ENCODE measurements around the gene CEND1. TPM values are rescaled to one million over a fixed set of nuclear protein-coding genes. Genes with fewer than 3 reads are reported as not detected.

CEND1 gene
- polyA plus RNA-seq, 1 donor (not counting 4 experiments of a cell fraction or from before 2014, with no cell fraction given), result not detected

DNA sequence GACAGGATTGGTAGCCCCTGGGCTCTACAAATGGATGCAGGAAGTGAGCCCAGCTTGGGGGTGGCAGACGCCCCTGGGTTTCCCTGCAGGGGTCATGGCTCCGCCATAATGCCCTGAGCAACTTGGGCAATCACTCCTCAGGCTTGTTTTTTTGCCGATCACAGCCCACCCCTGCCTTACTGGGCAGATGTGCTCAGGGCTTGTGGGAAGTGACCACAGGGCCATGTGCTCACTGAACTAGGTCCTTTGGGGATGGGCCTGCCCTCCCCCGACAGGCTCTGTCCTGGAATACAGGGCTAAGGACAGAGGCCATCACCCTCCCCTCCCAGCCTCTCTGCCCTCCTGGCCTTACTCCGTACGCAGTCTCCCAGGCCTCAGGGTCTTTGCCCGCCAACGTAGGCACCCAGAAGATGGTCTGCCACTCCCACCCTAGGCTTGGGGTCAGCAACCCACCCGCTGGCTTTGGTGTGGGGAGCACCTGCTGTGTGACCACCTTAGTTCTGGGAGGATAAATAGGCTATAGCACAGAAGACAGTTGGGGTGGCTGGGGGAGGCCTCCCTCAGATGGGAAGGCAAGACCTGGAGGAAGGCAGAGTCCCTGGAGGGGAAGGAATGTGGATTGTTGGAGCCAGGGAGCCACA lies 23.7 kb upstream of the CEND1 start:
- TF ChIP-seq, protein P1, sequence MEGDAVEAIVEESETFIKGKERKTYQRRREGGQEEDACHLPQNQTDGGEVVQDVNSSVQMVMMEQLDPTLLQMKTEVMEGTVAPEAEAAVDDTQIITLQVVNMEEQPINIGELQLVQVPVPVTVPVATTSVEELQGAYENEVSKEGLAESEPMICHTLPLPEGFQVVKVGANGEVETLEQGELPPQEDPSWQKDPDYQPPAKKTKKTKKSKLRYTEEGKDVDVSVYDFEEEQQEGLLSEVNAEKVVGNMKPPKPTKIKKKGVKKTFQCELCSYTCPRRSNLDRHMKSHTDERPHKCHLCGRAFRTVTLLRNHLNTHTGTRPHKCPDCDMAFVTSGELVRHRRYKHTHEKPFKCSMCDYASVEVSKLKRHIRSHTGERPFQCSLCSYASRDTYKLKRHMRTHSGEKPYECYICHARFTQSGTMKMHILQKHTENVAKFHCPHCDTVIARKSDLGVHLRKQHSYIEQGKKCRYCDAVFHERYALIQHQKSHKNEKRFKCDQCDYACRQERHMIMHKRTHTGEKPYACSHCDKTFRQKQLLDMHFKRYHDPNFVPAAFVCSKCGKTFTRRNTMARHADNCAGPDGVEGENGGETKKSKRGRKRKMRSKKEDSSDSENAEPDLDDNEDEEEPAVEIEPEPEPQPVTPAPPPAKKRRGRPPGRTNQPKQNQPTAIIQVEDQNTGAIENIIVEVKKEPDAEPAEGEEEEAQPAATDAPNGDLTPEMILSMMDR (optimal IDR thresholded peaks at IDR 0.05 in 1 of 3, IDR thresholded peaks at IDR 0.05 in 1 of 3, conservative IDR thresholded peaks at IDR 0.05 in 1 of 3; ENCODE audit: extremely low read depth in 1 of 3, insufficient read depth in 2 of 3, low read length in 3 of 3), result no peak
- TF ChIP-seq EZH2 (IDR thresholded peaks at IDR 0.05; ENCODE audit: low read length), result no peak
- H3K36me3 ChIP-seq (ENCODE audit: control insufficient read depth in 2 of 2, extremely low read depth in 1 of 2, insufficient read depth in 2 of 2, low read length in 2 of 2), result peaks cover 29 to 31% of the 10 kb centered on the region in 2 experiments
- no peaks in the 10 kb centered on the region for H3K9me1 ChIP-seq (ENCODE audit: control insufficient read depth, extremely low read depth, insufficient read depth, low read length)
- no peaks in the 10 kb centered on the region for H3K9me3 ChIP-seq (ENCODE audit: control insufficient read depth, low read depth, low read length)
- H2AFZ ChIP-seq (ENCODE audit: control insufficient read depth, low read length), result no peak overlapping the region
- H3K9ac ChIP-seq (ENCODE audit: control insufficient read depth, extremely low read depth, insufficient read depth, low read length), result no peak overlapping the region
- no peaks in the 10 kb centered on the region for H3K27me3 ChIP-seq (ENCODE audit: control insufficient read depth, extremely low read depth, insufficient read depth, low read length)
- dilution Hi-C loops (cut with MboI; ENCODE audit: extremely low pct_ligation_motif_present, low sequenced_read_pairs), result no loop called here
- no peak for FAIRE-seq
- H4K20me1 ChIP-seq (ENCODE audit: control insufficient read depth, extremely low read depth, insufficient read depth, low read length), result peaks cover 19% of the 10 kb centered on the region
- no peak for DNase-seq (ENCODE audit: low read depth, low spot score)
- H3K4me3 ChIP-seq (ENCODE audit: control insufficient read depth in 2 of 3, extremely low read depth in 1 of 3, insufficient read depth in 2 of 3, low read depth in 1 of 3, low read length in 3 of 3), result no peak overlapping the region
- H3K4me2 ChIP-seq (ENCODE audit: control insufficient read depth, extremely low read depth, insufficient read depth, low read depth, low read length), result no peak overlapping the region
- H3K27ac ChIP-seq (ENCODE audit: control insufficient read depth, insufficient read depth, low read length), result no peak overlapping the region
- peaks cover 20% of the 10 kb centered on the region for H3K4me1 ChIP-seq (ENCODE audit: control insufficient read depth, extremely low read depth, insufficient read depth, low read length)
- peaks cover 36% of the 10 kb centered on the region for H3K79me2 ChIP-seq (ENCODE audit: control insufficient read depth, insufficient read depth, low read length)

- no peak for FAIRE-seq
- Histone ChIP-seq H3K9me1 (ENCODE audit: control insufficient read depth, extremely low read depth, insufficient read depth, low read length) (no peaks in the 10 kb centered on the region), H4K20me1 (ENCODE audit: control insufficient read depth, extremely low read depth, insufficient read depth, low read length) (peaks cover 19% of the 10 kb centered on the region), H3K4me3 (ENCODE audit: control insufficient read depth in 2 of 3, extremely low read depth in 1 of 3, insufficient read depth in 2 of 3, low read depth in 1 of 3, low read length in 3 of 3) (no peak overlapping the region), H3K4me2 (ENCODE audit: control insufficient read depth, extremely low read depth, insufficient read depth, low read depth, low read length) (no peak overlapping the region), H3K27ac (ENCODE audit: control insufficient read depth, insufficient read depth, low read length) (no peak overlapping the region), H3K79me2 (ENCODE audit: control insufficient read depth, insufficient read depth, low read length) (peaks cover 39% of the 10 kb centered on the region), H3K9ac (ENCODE audit: control insufficient read depth, extremely low read depth, insufficient read depth, low read length) (no peak overlapping the region), H3K27me3 (ENCODE audit: control insufficient read depth, extremely low read depth, insufficient read depth, low read length) (no peaks in the 10 kb centered on the region), H3K4me1 (ENCODE audit: control insufficient read depth, extremely low read depth, insufficient read depth, low read length) (peaks cover 20% of the 10 kb centered on the region), H3K9me3 (ENCODE audit: control insufficient read depth, low read depth, low read length) (no peaks in the 10 kb centered on the region), H2AFZ (ENCODE audit: control insufficient read depth, low read length) (no peak overlapping the region), H3K36me3 (ENCODE audit: control insufficient read depth in 2 of 2, extremely low read depth in 1 of 2, insufficient read depth in 2 of 2, low read length in 2 of 2) (peaks cover 29 to 31% of the 10 kb centered on the region in 2 experiments)
- dilution Hi-C loops (cut with MboI; ENCODE audit: extremely low pct_ligation_motif_present, low sequenced_read_pairs), result no loop called here
- TF ChIP-seq EZH2 (IDR thresholded peaks at IDR 0.05; ENCODE audit: low read length), result no peak
- no peak for DNase-seq (ENCODE audit: low read depth, low spot score)
These were observed 23.2 kb upstream of the CEND1 start for GRCh38 chr11:813072-813455.

GRCh38 chr11:812390-812789 lies 22.5 kb upstream of the CEND1 start:
- H3K4me3 ChIP-seq (ENCODE audit: control insufficient read depth in 2 of 3, extremely low read depth in 1 of 3, insufficient read depth in 2 of 3, low read depth in 1 of 3, low read length in 3 of 3), result no peak overlapping the region
- dilution Hi-C loops (cut with MboI; ENCODE audit: extremely low pct_ligation_motif_present, low sequenced_read_pairs), result no loop called here
- no peak overlapping the region for H3K9ac ChIP-seq (ENCODE audit: control insufficient read depth, extremely low read depth, insufficient read depth, low read length)
- H4K20me1 ChIP-seq (ENCODE audit: control insufficient read depth, extremely low read depth, insufficient read depth, low read length), result peaks cover 19% of the 10 kb centered on the region
- TF ChIP-seq, protein P1 (optimal IDR thresholded peaks at IDR 0.05 in 1 of 3, IDR thresholded peaks at IDR 0.05 in 1 of 3, conservative IDR thresholded peaks at IDR 0.05 in 1 of 3; ENCODE audit: extremely low read depth in 1 of 3, insufficient read depth in 2 of 3, low read length in 3 of 3), result no peak
- TF ChIP-seq EZH2 (IDR thresholded peaks at IDR 0.05; ENCODE audit: low read length), result no peak
- H3K79me2 ChIP-seq (ENCODE audit: control insufficient read depth, insufficient read depth, low read length), result peaks cover 39% of the 10 kb centered on the region
- FAIRE-seq, result no peak
- H3K27me3 ChIP-seq (ENCODE audit: control insufficient read depth, extremely low read depth, insufficient read depth, low read length), result no peaks in the 10 kb centered on the region
- no peaks in the 10 kb centered on the region for H3K9me3 ChIP-seq (ENCODE audit: control insufficient read depth, low read depth, low read length)
- H3K27ac ChIP-seq (ENCODE audit: control insufficient read depth, insufficient read depth, low read length), result no peak overlapping the region
- H3K4me2 ChIP-seq (ENCODE audit: control insufficient read depth, extremely low read depth, insufficient read depth, low read depth, low read length), result no peak overlapping the region
- DNase-seq (ENCODE audit: low read depth, low spot score), result no peak
- peaks cover 20% of the 10 kb centered on the region for H3K4me1 ChIP-seq (ENCODE audit: control insufficient read depth, extremely low read depth, insufficient read depth, low read length)
- peaks cover 29 to 31% of the 10 kb centered on the region in 2 experiments for H3K36me3 ChIP-seq (ENCODE audit: control insufficient read depth in 2 of 2, extremely low read depth in 1 of 2, insufficient read depth in 2 of 2, low read length in 2 of 2)
- no peaks in the 10 kb centered on the region for H3K9me1 ChIP-seq (ENCODE audit: control insufficient read depth, extremely low read depth, insufficient read depth, low read length)
- no peak overlapping the region for H2AFZ ChIP-seq (ENCODE audit: control insufficient read depth, low read length)

All from keratinocyte (primary cell).